AG09319 (cell line): ENCODE measurements around the gene C16orf74.

Experiments used
- DNase-seq: peaks from one replicate; pipeline ENCODE4 v3.0.0-alpha.2; 2010; ENCODE audit warnings: low read depth; ENCODE audit errors: extremely low read depth
- CTCF ChIP-seq: IDR thresholded peaks from 2 replicates; pipeline ENCODE4 v1.5.1; 2011; ENCODE audit warnings: low read depth, mild to moderate bottlenecking, inconsistent platforms, low read length, moderate library complexity

Gene C16orf74

GRCh38 chr16:85746460-85747215 is 4.3 kb downstream of the C16orf74 start:
- DNase-seq, result no peak

GRCh38 chr16:85738923-85739715 is 11.8 kb downstream of the C16orf74 start:
- DNase-seq, result no peak
- TF ChIP-seq CTCF, result no peak

More at GRCh38 chr16:85746460-85747215, 4.3 kb downstream of the C16orf74 start:
- no peak for TF ChIP-seq CTCF

GRCh38 chr16:85736921-85737320 is 14.0 kb downstream of the C16orf74 start:
- no peak for TF ChIP-seq CTCF
- no peak for DNase-seq

- no peak for DNase-seq
- TF ChIP-seq CTCF, result no peak
Observed at GRCh38 chr16:85735946-85736345, 14.9 kb downstream of the C16orf74 start.

GRCh38 chr16:85735225-85735635 is 15.7 kb downstream of the C16orf74 start:
- no peak for TF ChIP-seq CTCF

GRCh38 chr16:85734311-85735017 is 16.4 kb downstream of the C16orf74 start:
- DNase-seq, result no peak

More at GRCh38 chr16:85735225-85735635, 15.7 kb downstream of the C16orf74 start:
- DNase-seq, result no peak

More at GRCh38 chr16:85734311-85735017, 16.4 kb downstream of the C16orf74 start:
- TF ChIP-seq CTCF, result no peak
